Endothelial cell of umbilical vein (primary cell): ENCODE data around the gene PRM3. TPM values are rescaled to one million over a fixed set of nuclear protein-coding genes. Genes with fewer than 3 reads are reported as not detected.

ENCODE experiments used
- BruUV-seq: library from RNA; stranded (reverse); fragments of 400-500 nt; replicated peaks from 2 replicates; lab custom pipeline; 2021; lab: Mats Ljungman, UMichigan
- CTCF ChIA-PET: fragments of 300-600, 350-600 bp; sonication (Branson Sonifier 250); formaldehyde crosslinking; loops from one replicate; lab custom pipeline; 2021; ENCODE audit warnings: antibody characterized with exemption, inconsistent platforms; lab: Charles Lee
- POLR2A ChIA-PET: fragments of 300-600, 350-600 bp; sonication (Branson Sonifier 250); formaldehyde crosslinking; loops from one replicate; lab custom pipeline; 2021; ENCODE audit warnings: antibody characterized with exemption, inconsistent platforms; lab: Charles Lee
- DNase-seq: peaks from one replicate; pipeline ENCODE4 v3.0.0-alpha.2; 2011; ENCODE audit warnings: low read depth, low spot score
- FAIRE-seq: peaks from 2 replicates; lab custom pipeline; 2011; peaks lifted over from hg19 to GRCh38; lab: Jason Lieb, UNC
- H2AFZ ChIP-seq: 2 replicates; pipeline ENCODE4 v1.6.0; 2012; ENCODE audit warnings: low read depth, low read length, control low read depth, inconsistent platforms
- H3K27ac ChIP-seq: 2 replicates; pipeline ENCODE4 v1.5.1; 2011; ENCODE audit warnings: low read depth, mild to moderate bottlenecking, control low read depth, low read length, moderate library complexity; ENCODE audit not compliant: insufficient read depth
- H3K27me3 ChIP-seq, 2 experiments: 2 replicates each; pipeline versions ENCODE4 v1.6.0 to v1.6.1; 2011; ENCODE audit warnings: low read length in 2 of 2, mixed read lengths in 1 of 2; ENCODE audit not compliant: control insufficient read depth in 2 of 2, insufficient read depth in 2 of 2
- H3K36me3 ChIP-seq, 2 experiments: 2 replicates in 1 of 2; 3 replicates in 1 of 2; pipeline ENCODE4 v1.5.1; 2011; ENCODE audit warnings: low read length in 2 of 2, mild to moderate bottlenecking in 1 of 2, moderate library complexity in 1 of 2; ENCODE audit not compliant: control insufficient read depth in 2 of 2, insufficient read depth in 2 of 2; ENCODE audit errors: extremely low read depth in 1 of 2
- H3K4me1 ChIP-seq: 3 replicates; pipeline ENCODE4 v1.5.1; 2011; ENCODE audit warnings: mild to moderate bottlenecking, low read length; ENCODE audit not compliant: control insufficient read depth, insufficient read depth; ENCODE audit errors: extremely low read depth
- H3K4me2 ChIP-seq: 2 replicates; pipeline ENCODE4 v1.6.1; 2011; ENCODE audit warnings: low read length, control low read depth, mixed read lengths; ENCODE audit not compliant: insufficient read depth
- H3K4me3 ChIP-seq, 3 experiments: fragments of 200-600 bp in 1 of 3; sonication (generic), shearing (Covaris generic) in 1 of 3; replicated peaks in 1 of 3; 2 replicates each; pipeline ENCODE4 v1.5.1; 2011 to 2016; ENCODE audit warnings: control low read depth in 3 of 3, low read length in 3 of 3, mild to moderate bottlenecking in 2 of 3, inconsistent platforms in 1 of 3, low read depth in 1 of 3, moderate library complexity in 1 of 3; ENCODE audit not compliant: insufficient read depth in 1 of 3
- H3K79me2 ChIP-seq: 2 replicates; pipeline ENCODE4 v1.6.0; 2012; ENCODE audit warnings: low read length, inconsistent platforms; ENCODE audit not compliant: control insufficient read depth, insufficient read depth
- H3K9ac ChIP-seq: replicated peaks from 2 replicates; pipeline ENCODE3; 2011; ENCODE audit warnings: low read length, control low read depth; ENCODE audit not compliant: insufficient read depth; ENCODE audit errors: extremely low read depth
- H3K9me1 ChIP-seq: replicated peaks from 3 replicates; pipeline ENCODE4 v1.6.0; 2011; ENCODE audit warnings: mild to moderate bottlenecking, low read length; ENCODE audit not compliant: control insufficient read depth, insufficient read depth; ENCODE audit errors: extremely low read depth
- H3K9me3 ChIP-seq: replicated peaks from 2 replicates; pipeline ENCODE4 v1.5.1; 2012; ENCODE audit warnings: low read length, inconsistent platforms; ENCODE audit not compliant: control insufficient read depth, insufficient read depth
- H4K20me1 ChIP-seq: replicated peaks from 2 replicates; pipeline ENCODE3; 2011; ENCODE audit warnings: mild to moderate bottlenecking, low read length; ENCODE audit not compliant: control insufficient read depth, insufficient read depth; ENCODE audit errors: extremely low read depth
- EZH2 ChIP-seq: IDR thresholded peaks from 2 replicates; pipeline ENCODE4 v1.6.1; 2012; ENCODE audit warnings: borderline replicate concordance, low read depth, mild to moderate bottlenecking, moderate library complexity, low read length, inconsistent platforms; ENCODE audit not compliant: severe bottlenecking
- FOS ChIP-seq: IDR thresholded peaks from 2 replicates; pipeline ENCODE4 v1.6.1; 2011; ENCODE audit warnings: mild to moderate bottlenecking, low read length, moderate library complexity, borderline replicate concordance; ENCODE audit not compliant: insufficient read depth
- GATA2 ChIP-seq: IDR thresholded peaks from 2 replicates; pipeline ENCODE4 v1.7.0; 2011; ENCODE audit warnings: low read depth, mild to moderate bottlenecking, moderate library complexity, mixed read lengths, low read length; ENCODE audit not compliant: insufficient read length, insufficient read depth
- JUN ChIP-seq: IDR thresholded peaks from 2 replicates; pipeline ENCODE4 v1.6.1; 2011; ENCODE audit warnings: borderline replicate concordance, low read depth; ENCODE audit not compliant: insufficient read length, insufficient read depth
- MYC ChIP-seq: IDR thresholded peaks from one replicate; pipeline ENCODE4 v1.6.1; 2011; ENCODE audit warnings: mild to moderate bottlenecking, low read depth, low read length
- POLR2A ChIP-seq: IDR thresholded peaks from 2 replicates; pipeline ENCODE4 v1.6.1; 2012; ENCODE audit warnings: low read depth, mild to moderate bottlenecking, control low read depth, low read length
- POLR2AphosphoS5 ChIP-seq: IDR thresholded peaks from 2 replicates; pipeline ENCODE4 v1.6.1; 2012; ENCODE audit warnings: low read depth, mild to moderate bottlenecking, control low read depth, low read length, moderate library complexity; ENCODE audit not compliant: insufficient read depth
- dilution Hi-C: fragments of 300-500 bp; cut with MboI; formaldehyde crosslinking; loops from one replicate; pipeline ENCODE4 v1.15.0; 2019; ENCODE audit warnings: low sequenced_read_pairs; ENCODE audit not compliant: extremely low pct_ligation_motif_present
- intact Hi-C: fragments of 100-400 bp; cut with micrococcal nuclease; formaldehyde crosslinking; loops from one replicate; pipeline ENCODE4 v1.10.0; 2022
- polyA plus RNA-seq, 4 experiments: library from polyadenylated mRNA; depleted of rRNA in 3 of 4; stranded (reverse) in 3 of 4; unstranded in 1 of 4; fragments of >200 nt; gene quantifications; 2 replicates each; pipeline versions ENCODE4 v1.2.1 to v1.2.3, GENCODE V29; 2011 to 2012; ENCODE audit warnings: missing spikeins in 1 of 4
- total RNA-seq: library from RNA; stranded (reverse); gene quantifications from 2 replicates; pipeline ENCODE4 v1.2.3, GENCODE V29; 2021
- TF ChIP-seq, protein P1 (sequence below), 2 donors: IDR thresholded peaks; 1 replicate in 1 of 2; 2 replicates in 1 of 2; pipeline ENCODE4 v1.5.1; 2011; ENCODE audit warnings: low read length in 2 of 2, mild to moderate bottlenecking in 2 of 2, moderate library complexity in 2 of 2, control low read depth in 1 of 2, inconsistent platforms in 1 of 2, low read depth in 1 of 2; ENCODE audit not compliant: insufficient read depth in 1 of 2; ENCODE audit errors: extremely low read depth in 1 of 2
- TF ChIP-seq, protein P2 (sequence below): IDR thresholded peaks from 2 replicates; pipeline ENCODE4 v1.6.1; 2011; ENCODE audit not compliant: insufficient read depth, insufficient read length

Gene PRM3
- total and polyA plus RNA-seq, 2 donors (not counting 3 experiments of a cell fraction or from before 2014, with no cell fraction given): not detected

GRCh38 chr16:11263737-11264136, 9.7 kb downstream of the PRM3 start:
- H3K9me3 ChIP-seq: no peaks in the 10 kb centered on the region
- no peak for DNase-seq
- H3K9me1 ChIP-seq: no peaks in the 10 kb centered on the region
- TF ChIP-seq, protein P1, sequence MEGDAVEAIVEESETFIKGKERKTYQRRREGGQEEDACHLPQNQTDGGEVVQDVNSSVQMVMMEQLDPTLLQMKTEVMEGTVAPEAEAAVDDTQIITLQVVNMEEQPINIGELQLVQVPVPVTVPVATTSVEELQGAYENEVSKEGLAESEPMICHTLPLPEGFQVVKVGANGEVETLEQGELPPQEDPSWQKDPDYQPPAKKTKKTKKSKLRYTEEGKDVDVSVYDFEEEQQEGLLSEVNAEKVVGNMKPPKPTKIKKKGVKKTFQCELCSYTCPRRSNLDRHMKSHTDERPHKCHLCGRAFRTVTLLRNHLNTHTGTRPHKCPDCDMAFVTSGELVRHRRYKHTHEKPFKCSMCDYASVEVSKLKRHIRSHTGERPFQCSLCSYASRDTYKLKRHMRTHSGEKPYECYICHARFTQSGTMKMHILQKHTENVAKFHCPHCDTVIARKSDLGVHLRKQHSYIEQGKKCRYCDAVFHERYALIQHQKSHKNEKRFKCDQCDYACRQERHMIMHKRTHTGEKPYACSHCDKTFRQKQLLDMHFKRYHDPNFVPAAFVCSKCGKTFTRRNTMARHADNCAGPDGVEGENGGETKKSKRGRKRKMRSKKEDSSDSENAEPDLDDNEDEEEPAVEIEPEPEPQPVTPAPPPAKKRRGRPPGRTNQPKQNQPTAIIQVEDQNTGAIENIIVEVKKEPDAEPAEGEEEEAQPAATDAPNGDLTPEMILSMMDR (IDR thresholded peaks at IDR 0.05; ENCODE audit: extremely low read depth in 1 of 2, insufficient read depth in 1 of 2, low read depth in 1 of 2, low read length in 2 of 2): no peak
- TF ChIP-seq EZH2 (no peak), FOS (no peak), POLR2AphosphoS5 (no peak), POLR2A (no peak), JUN (no peak), GATA2 (no peak), MYC (no peak)
- TF ChIP-seq, protein P2, sequence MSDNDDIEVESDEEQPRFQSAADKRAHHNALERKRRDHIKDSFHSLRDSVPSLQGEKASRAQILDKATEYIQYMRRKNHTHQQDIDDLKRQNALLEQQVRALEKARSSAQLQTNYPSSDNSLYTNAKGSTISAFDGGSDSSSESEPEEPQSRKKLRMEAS: no peak
- H3K9ac ChIP-seq: no peak overlapping the region
- dilution Hi-C loops: no loop called here
- no peaks in the 10 kb centered on the region for H3K4me1 ChIP-seq
- BruUV-seq: no TSS peak
- H2AFZ ChIP-seq: no peak overlapping the region
- intact Hi-C loops: no loop called here
- ChIA-PET POLR2A (no interaction called here), CTCF (interaction anchor here (0.6 to 1.4 kb wide), 4 partner anchors 69 to 293 kb away, joined by 3 to 7 read pairs (median 3); no protein-coding TSS in a partner anchor)
- no peaks in the 10 kb centered on the region for H3K79me2 ChIP-seq
- no peaks in the 10 kb centered on the region for H4K20me1 ChIP-seq
- H3K4me3 ChIP-seq: no peak overlapping the region
- H3K27ac ChIP-seq: no peak overlapping the region
- no peaks in the 10 kb centered on the region for H3K27me3 ChIP-seq
- H3K36me3 ChIP-seq: no peaks in the 10 kb centered on the region
- no peak for FAIRE-seq
- no peak overlapping the region for H3K4me2 ChIP-seq
